ENCODE data around the gene GARRE1. TPM values are rescaled to one million over a fixed set of nuclear protein-coding genes. Genes with fewer than 3 reads are reported as not detected.

The GARRE1 gene
- total RNA-seq, 1 donor from 2014 or later, result 6.1 TPM

- FAIRE-seq, result no peak
- no peak for DNase-seq (ENCODE audit: low read depth)
- no peak for TF ChIP-seq CTCF (IDR thresholded peaks at IDR 0.05; ENCODE audit: insufficient read depth, low read length, severe bottlenecking)
- Histone ChIP-seq H3K27me3 (ENCODE audit: control insufficient read depth, insufficient read depth, low read length) (no peaks in the 10 kb centered on the region), H3K4me3 (ENCODE audit: low read depth, low read length) (no peak overlapping the region), H3K36me3 (ENCODE audit: control insufficient read depth, insufficient read depth, low read length) (no peaks in the 10 kb centered on the region)
Measured at GRCh38 chr19:34257559-34257924, 3.2 kb downstream of the GARRE1 start.

- no peaks in the 10 kb centered on the region for H3K27me3 ChIP-seq (ENCODE audit: control insufficient read depth, insufficient read depth, low read length)
- H3K4me3 ChIP-seq (ENCODE audit: low read depth, low read length), result no peak overlapping the region
- TF ChIP-seq CTCF (IDR thresholded peaks at IDR 0.05; ENCODE audit: insufficient read depth, low read length, severe bottlenecking), result no peak
- DNase-seq (ENCODE audit: low read depth) (no peak), FAIRE-seq (no peak)
- H3K36me3 ChIP-seq (ENCODE audit: control insufficient read depth, insufficient read depth, low read length), result no peaks in the 10 kb centered on the region
Measured at GRCh38 chr19:34259367-34260095, 5.2 kb downstream of the GARRE1 start.

- FAIRE-seq, result no peak
- H3K4me3 ChIP-seq (ENCODE audit: low read depth, low read length), result no peak overlapping the region
- TF ChIP-seq CTCF (IDR thresholded peaks at IDR 0.05; ENCODE audit: insufficient read depth, low read length, severe bottlenecking), result no peak
- no peaks in the 10 kb centered on the region for H3K27me3 ChIP-seq (ENCODE audit: control insufficient read depth, insufficient read depth, low read length)
- no peak for DNase-seq (ENCODE audit: low read depth)
- no peaks in the 10 kb centered on the region for H3K36me3 ChIP-seq (ENCODE audit: control insufficient read depth, insufficient read depth, low read length)
Measured at GRCh38 chr19:34260771-34261173, 6.4 kb downstream of the GARRE1 start.

- DNase-seq (ENCODE audit: low read depth) (no peak), FAIRE-seq (no peak)
- Histone ChIP-seq H3K27me3 (ENCODE audit: control insufficient read depth, insufficient read depth, low read length) (no peaks in the 10 kb centered on the region), H3K36me3 (ENCODE audit: control insufficient read depth, insufficient read depth, low read length) (no peaks in the 10 kb centered on the region), H3K4me3 (ENCODE audit: low read depth, low read length) (no peak overlapping the region)
- no peak for TF ChIP-seq CTCF (IDR thresholded peaks at IDR 0.05; ENCODE audit: insufficient read depth, low read length, severe bottlenecking)
Measured at GRCh38 chr19:34261334-34262109, 7.2 kb downstream of the GARRE1 start.

- no peak for FAIRE-seq
- no peak for DNase-seq (ENCODE audit: low read depth)
- no peak overlapping the region for H3K4me3 ChIP-seq (ENCODE audit: low read depth, low read length)
- no peak for TF ChIP-seq CTCF (IDR thresholded peaks at IDR 0.05; ENCODE audit: insufficient read depth, low read length, severe bottlenecking)
- H3K36me3 ChIP-seq (ENCODE audit: control insufficient read depth, insufficient read depth, low read length), result no peaks in the 10 kb centered on the region
- H3K27me3 ChIP-seq (ENCODE audit: control insufficient read depth, insufficient read depth, low read length), result no peaks in the 10 kb centered on the region
Measured at GRCh38 chr19:34263745-34264237, 9.4 kb downstream of the GARRE1 start.

Data from bronchial epithelial cell (primary cell).